Upper lobe of left lung (tissue), 6 donors: ENCODE measurements around the gene NUMA1. TPM values are rescaled to one million over a fixed set of nuclear protein-coding genes. Genes with fewer than 3 reads are reported as not detected.

Experiments used
- ATAC-seq, 2 donors: fragments of 200-7000 bp; cut with Tn5 transposase; one replicate each; pipeline ENCODE4 v1.9.1; 2022; ENCODE audit warnings: mild to moderate bottlenecking in 2 of 2, moderate library complexity in 2 of 2; ENCODE audit not compliant: low FRiP score in 2 of 2
- DNase-seq, 2 donors: peaks; one replicate each; pipeline ENCODE4 v3.0.0-alpha.2; 2019 to 2020
- H3K27ac ChIP-seq, 4 donors: fragments of 200-600 bp; sonication (generic); one replicate each; pipeline ENCODE4 v1.5.1; 2016 to 2019
- H3K27me3 ChIP-seq, 4 donors: fragments of 200-600 bp; sonication (generic); one replicate each; pipeline ENCODE4 v1.5.1; 2017 to 2019
- H3K36me3 ChIP-seq, 4 donors: fragments of 200-600 bp; sonication (generic); one replicate each; pipeline ENCODE4 v1.5.1; 2016 to 2019
- H3K4me1 ChIP-seq, 4 donors: fragments of 200-600 bp; sonication (generic); one replicate each; pipeline ENCODE4 v1.5.1; 2018 to 2019
- H3K4me3 ChIP-seq, 4 donors: fragments of 200-600 bp; sonication (generic); one replicate each; pipeline ENCODE4 v1.5.1; 2017 to 2019; ENCODE audit warnings: mild to moderate bottlenecking in 2 of 4, moderate library complexity in 1 of 4
- H3K9me3 ChIP-seq, 4 donors: fragments of 200-600 bp; sonication (generic); one replicate each; pipeline ENCODE4 v1.5.1; 2018 to 2019
- EP300 ChIP-seq, 4 donors: sonication (generic); formaldehyde crosslinking; IDR thresholded peaks; one replicate each; pipeline ENCODE4 v1.5.1; 2017; ENCODE audit warnings: antibody characterized with exemption in 4 of 4, control low read depth in 2 of 4
- POLR2A ChIP-seq, 4 donors: fragments of 450-650 bp; IDR thresholded peaks; one replicate each; pipeline ENCODE4 v1.5.1; 2016 to 2017; ENCODE audit warnings: antibody characterized with exemption in 4 of 4, mild to moderate bottlenecking in 2 of 4
- POLR2AphosphoS5 ChIP-seq, 2 donors: sonication (generic); formaldehyde crosslinking; IDR thresholded peaks; one replicate each; pipeline ENCODE4 v1.5.1; 2017; ENCODE audit warnings: antibody characterized with exemption in 2 of 2
- WGBS, 2 donors: methylation state at CpG; one replicate each; pipeline ENCODE4 v1.1.5; 2017 to 2018; 5-methylcytosine and 5-hydroxymethylcytosine counted together
- small RNA-seq, 4 donors: library from RNA; depleted of rRNA; stranded (forward); fragments of <200 nt; gene quantifications; one replicate each; pipeline ENCODE3, GENCODE V24; 2016
- total RNA-seq, 6 donors: library from RNA; depleted of rRNA in 4 of 6; stranded (reverse); fragments of >200 nt in 4 of 6; gene quantifications; one replicate each; pipeline versions ENCODE4 v1.1.0 to v1.2.1, GENCODE V29; 2016 to 2021
- TF ChIP-seq, protein P1 (sequence below), 6 experiments: fragments of 450-650 bp in 4 of 6; fragments of 200-600 bp in 2 of 6; sonication (generic) in 2 of 6; IDR thresholded peaks; one replicate each; pipeline ENCODE4 v1.5.1; 2016 to 2019; ENCODE audit warnings: antibody characterized with exemption in 6 of 6
- donor health status: DM: no; HTN: no; CAD: no; lungs with moderate emphysema.
- donor health status: DM: no; HTN: yes; CAD: no; lungs with severe emphysema.

The NUMA1 gene
- total RNA-seq, 6 donors from 2014 or later, result 185 to 666 (median 241) TPM

DNA sequence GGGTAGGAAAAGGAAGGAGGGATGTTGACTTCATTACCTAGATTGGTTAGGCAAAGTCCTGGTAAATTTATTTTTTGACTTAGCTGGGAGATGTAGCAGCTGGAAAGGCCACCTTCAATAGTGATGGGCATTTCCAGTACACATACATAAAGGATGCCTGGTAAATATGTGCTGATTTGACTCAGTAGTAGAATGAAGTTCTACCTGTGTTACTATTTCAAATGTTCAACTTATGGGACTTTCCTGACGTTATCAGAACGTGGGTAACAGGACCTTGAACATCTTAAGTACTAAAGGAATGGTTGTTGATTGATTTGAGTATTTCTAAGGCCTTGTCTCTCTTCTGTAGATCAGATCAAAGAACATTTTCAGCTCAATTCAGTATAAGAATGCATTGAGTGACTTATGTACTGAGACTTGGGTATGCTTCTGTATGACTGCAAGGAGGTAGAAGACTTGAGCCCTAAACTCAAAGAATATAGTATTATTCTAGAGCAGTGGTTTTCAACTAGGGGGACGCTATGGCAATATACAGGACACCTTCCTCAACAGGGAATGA, 124.4 kb downstream of the NUMA1 start:
- Histone ChIP-seq H3K27ac (no peak overlapping the region), H3K9me3 (no peaks in the 10 kb centered on the region), H3K4me3 (no peak overlapping the region), H3K4me1 (no peaks in the 10 kb centered on the region), H3K36me3 (peaks cover 0 to 11% (median 5%) of the 10 kb centered on the region in 4 donors), H3K27me3 (no peaks in the 10 kb centered on the region)
- TF ChIP-seq POLR2A (IDR thresholded peaks at IDR 0.05) (no peak), POLR2AphosphoS5 (IDR thresholded peaks at IDR 0.05) (no peak), EP300 (IDR thresholded peaks at IDR 0.05) (no peak)
- TF ChIP-seq, protein P1, sequence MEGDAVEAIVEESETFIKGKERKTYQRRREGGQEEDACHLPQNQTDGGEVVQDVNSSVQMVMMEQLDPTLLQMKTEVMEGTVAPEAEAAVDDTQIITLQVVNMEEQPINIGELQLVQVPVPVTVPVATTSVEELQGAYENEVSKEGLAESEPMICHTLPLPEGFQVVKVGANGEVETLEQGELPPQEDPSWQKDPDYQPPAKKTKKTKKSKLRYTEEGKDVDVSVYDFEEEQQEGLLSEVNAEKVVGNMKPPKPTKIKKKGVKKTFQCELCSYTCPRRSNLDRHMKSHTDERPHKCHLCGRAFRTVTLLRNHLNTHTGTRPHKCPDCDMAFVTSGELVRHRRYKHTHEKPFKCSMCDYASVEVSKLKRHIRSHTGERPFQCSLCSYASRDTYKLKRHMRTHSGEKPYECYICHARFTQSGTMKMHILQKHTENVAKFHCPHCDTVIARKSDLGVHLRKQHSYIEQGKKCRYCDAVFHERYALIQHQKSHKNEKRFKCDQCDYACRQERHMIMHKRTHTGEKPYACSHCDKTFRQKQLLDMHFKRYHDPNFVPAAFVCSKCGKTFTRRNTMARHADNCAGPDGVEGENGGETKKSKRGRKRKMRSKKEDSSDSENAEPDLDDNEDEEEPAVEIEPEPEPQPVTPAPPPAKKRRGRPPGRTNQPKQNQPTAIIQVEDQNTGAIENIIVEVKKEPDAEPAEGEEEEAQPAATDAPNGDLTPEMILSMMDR (IDR thresholded peaks at IDR 0.05), result no peak
- DNase-seq (no peak), ATAC-seq (no peak)
- WGBS, 2 donors, result 59 to 60% methylated on average over 3 of the region's 3 CpGs

Small RNA genes lying within 50 kb of the gene (small RNA-seq; reads per million reads assigned to genes)
- 0 reads per million in 4 donors for gene MIR3165
- 0 reads per million in 4 donors for gene RNU6-72P

Other genes starting within 250 kb of the NUMA1 start
- not detected for gene DEFB108B, start 247.3 kb downstream of the NUMA1 start, total RNA-seq
- gene DEFB131B, start 202.1 kb downstream of the NUMA1 start, total RNA-seq, result not detected
- gene XNDC1N, start 151.9 kb downstream of the NUMA1 start, total RNA-seq, result 10 to 100 TPM in 1 of 6 donors, 1 to 10 TPM in 5; 5.6 to 14.7 (median 7.0) TPM
- gene RNF121, start 151.5 kb downstream of the NUMA1 start, total RNA-seq, result 100 to 1,000 TPM in 1 of 6 donors, 10 to 100 TPM in 5; 16.0 to 112 (median 28.3) TPM
- gene IL18BP, start 81.6 kb downstream of the NUMA1 start, total RNA-seq, result 10 to 100 TPM in 4 of 6 donors, 1 to 10 TPM in 2; 4.6 to 45.1 (median 16.9) TPM
- gene LRRC51, start 308 bp upstream of the NUMA1 start, total RNA-seq, result 10 to 100 TPM in 3 of 6 donors, 1 to 10 TPM in 3; 5.3 to 19.2 (median 10.3) TPM
- 100 to 1,000 TPM in 4 of 6 donors, 10 to 100 TPM in 2; 86.0 to 162 (median 114) TPM for gene LAMTOR1, start 22.8 kb upstream of the NUMA1 start, total RNA-seq
- under 1 TPM in 1 of 6 donors, not detected in 5; 0.30 TPM for gene TOMT, start 25.4 kb upstream of the NUMA1 start, total RNA-seq
- gene ANAPC15, start 32.2 kb upstream of the NUMA1 start, total RNA-seq, result 10 to 100 TPM; 12.8 to 39.1 (median 29.5) TPM
- 10 to 100 TPM in 2 of 6 donors, 1 to 10 TPM in 2, not detected in 2; 1.4 to 69.7 (median 9.5) TPM for gene FOLR3, start 55.2 kb upstream of the NUMA1 start, total RNA-seq
- 100 to 1,000 TPM; 132 to 523 (median 171) TPM for gene FOLR1, start 111.6 kb upstream of the NUMA1 start, total RNA-seq
- gene FOLR2, start 136.3 kb upstream of the NUMA1 start, total RNA-seq, result 10 to 100 TPM in 3 of 6 donors, 1 to 10 TPM in 3; 4.8 to 28.7 (median 12.8) TPM
- 100 to 1,000 TPM in 4 of 6 donors, 10 to 100 TPM in 2; 84.0 to 383 (median 180) TPM for gene INPPL1, start 144.2 kb upstream of the NUMA1 start, total RNA-seq
- not detected for gene PHOX2A, start 163.6 kb upstream of the NUMA1 start, total RNA-seq